GM12878 (cell line): ENCODE results near the gene DDX24. TPM values are rescaled to one million over a fixed set of nuclear protein-coding genes. Genes with fewer than 3 reads are reported as not detected.
A peak's percentile ranks its signal among the peaks of the same experiment; 100 is the strongest.

Experiments
- ATAC-seq: fragments of 200-7000 bp; cut with Tn5 transposase; 3 replicates; pipeline ENCODE4 v1.9.1; 2020; ENCODE audit warnings: mild to moderate bottlenecking, moderate library complexity
- BruUV-seq: library from RNA; stranded (reverse); fragments of 400-500 nt; replicated peaks from 2 replicates; lab custom pipeline; 2021; lab: Mats Ljungman, UMichigan
- CTCF ChIA-PET: fragments of 300-600 bp; sonication (Branson Sonifier 250); formaldehyde crosslinking; extraction: SDS; loops from one replicate; lab custom pipeline; 2021; ENCODE audit warnings: inconsistent platforms; lab: Yijun Ruan, JAX
- POLR2A ChIA-PET: fragments of 350-600 bp; formaldehyde crosslinking; extraction: SDS; loops from one replicate; lab custom pipeline; 2021; ENCODE audit warnings: inconsistent platforms; lab: Charles Lee
- RAD21 ChIA-PET: fragments of 300-600 bp; sonication (Branson Sonifier 250); formaldehyde crosslinking; loops from one replicate; lab custom pipeline; 2023; ENCODE audit warnings: antibody characterized with exemption; ENCODE audit not compliant: unreplicated experiment; lab: Charles Lee
- SMC1A ChIA-PET: fragments of 300-600 bp; sonication (Branson Sonifier 250); formaldehyde crosslinking; loops from one replicate; lab custom pipeline; 2023; ENCODE audit not compliant: unreplicated experiment, uncharacterized antibody; lab: Charles Lee
- DNase-seq: peaks from one replicate; pipeline ENCODE4 v3.0.0-alpha.2; 2011; ENCODE audit warnings: low read depth, low spot score
- FAIRE-seq: peaks from 3 replicates; lab custom pipeline; 2011; peaks lifted over from hg19 to GRCh38; lab: Jason Lieb, UNC
- H2AFZ ChIP-seq: 2 replicates; pipeline ENCODE4 v1.6.0; 2011; ENCODE audit warnings: low read depth, low read length, control low read depth; ENCODE audit not compliant: control insufficient read depth
- H3K27ac ChIP-seq: 2 replicates; pipeline ENCODE4 v1.5.1; 2011; ENCODE audit warnings: control low read depth; ENCODE audit not compliant: control insufficient read depth, insufficient read depth
- H3K27me3 ChIP-seq, 2 experiments: replicated peaks in 1 of 2; 2 replicates each; pipeline versions ENCODE4 v1.6.0 to v1.6.1; 2011; ENCODE audit warnings: low read length in 1 of 2; ENCODE audit not compliant: control insufficient read depth in 2 of 2, insufficient read depth in 2 of 2
- H3K36me3 ChIP-seq, 2 experiments: 2 replicates each; pipeline ENCODE4 v1.5.1; 2011; ENCODE audit warnings: low read length in 1 of 2; ENCODE audit not compliant: control insufficient read depth in 2 of 2, insufficient read depth in 2 of 2
- H3K4me1 ChIP-seq: 2 replicates; pipeline ENCODE4 v1.6.1; 2011; ENCODE audit warnings: mild to moderate bottlenecking, low read length, moderate library complexity, mixed read lengths; ENCODE audit not compliant: control insufficient read depth, insufficient read depth
- H3K4me2 ChIP-seq: 2 replicates; pipeline ENCODE4 v1.6.0; 2011; ENCODE audit warnings: control low read depth; ENCODE audit not compliant: control insufficient read depth, insufficient read depth
- H3K4me3 ChIP-seq: fragments of 200-600 bp; sonication (generic); 2 replicates; pipeline ENCODE4 v1.5.1; 2016
- H3K79me2 ChIP-seq: 2 replicates; pipeline ENCODE4 v1.6.0; 2011; ENCODE audit warnings: low read length; ENCODE audit not compliant: control insufficient read depth, insufficient read depth
- H3K9ac ChIP-seq: 2 replicates; pipeline ENCODE4 v1.8.0; 2011; ENCODE audit warnings: low read length, control low read depth, mixed read lengths; ENCODE audit not compliant: control insufficient read depth, insufficient read depth
- H3K9me3 ChIP-seq: replicated peaks from 3 replicates; pipeline ENCODE4 v1.5.1; 2011; ENCODE audit warnings: mild to moderate bottlenecking, low read length; ENCODE audit not compliant: control insufficient read depth, insufficient read depth
- H4K20me1 ChIP-seq: 2 replicates; pipeline ENCODE4 v1.6.0; 2011; ENCODE audit not compliant: control insufficient read depth, insufficient read depth
- CREB1 ChIP-seq: IDR thresholded peaks from 2 replicates; pipeline ENCODE4 v1.6.1; 2012; ENCODE audit warnings: low read depth, mild to moderate bottlenecking, inconsistent platforms
- KAT2A ChIP-seq: conservative IDR thresholded peaks from 2 replicates; pipeline ENCODE4 v1.6.1; 2011; ENCODE audit warnings: low read depth, low read length; ENCODE audit not compliant: control insufficient read depth
- POLR2A ChIP-seq: IDR thresholded peaks from 2 replicates; pipeline ENCODE4 v1.6.1; 2011; ENCODE audit warnings: low read depth, mild to moderate bottlenecking, low read length
- POLR2AphosphoS5 ChIP-seq: IDR thresholded peaks from 2 replicates; pipeline ENCODE4 v1.6.1; 2011; ENCODE audit warnings: mild to moderate bottlenecking, low read length, inconsistent platforms
- SMAD1 ChIP-seq: fragments of 450-650 bp; IDR thresholded peaks from 2 replicates; pipeline ENCODE4 v1.6.1; 2018; ENCODE audit warnings: mild to moderate bottlenecking, low read depth; ENCODE audit not compliant: partially characterized antibody
- TCF12 ChIP-seq: IDR thresholded peaks from 2 replicates; pipeline ENCODE4 v1.6.1; 2011; ENCODE audit warnings: low read depth, mild to moderate bottlenecking, low read length
- WGBS: methylation state at CpG from one replicate; pipeline ENCODE4 v1.1.6; 2016; ENCODE audit warnings: low lambda C conversion rate; ENCODE audit not compliant: insufficient replicate concordance, insufficient coverage; ENCODE audit errors: missing lambda C conversion rate; 5-methylcytosine and 5-hydroxymethylcytosine counted together
- in situ Hi-C: fragments of 300-500 bp; cut with MboI; formaldehyde crosslinking; loops from 9 replicates; pipeline ENCODE4 v1.14.3; 2018; ENCODE audit warnings: mixed read lengths
- intact Hi-C: fragments of 100-400 bp; cut with micrococcal nuclease; formaldehyde crosslinking; loops from one replicate; pipeline ENCODE4 v1.14.2; 2022; ENCODE audit not compliant: unreplicated experiment
- polyA plus RNA-seq, 11 experiments: library from polyadenylated mRNA; depleted of rRNA in 4 of 11; unstranded in 6 of 11; stranded (reverse) in 5 of 11; fragments of >200 nt; fragmentation: Nextera tagmentation in 4 of 11; fragmentation: Illumina TruSeq in 1 of 11; extraction: Ambion mirVana in 4 of 11; extraction: Trizol in 1 of 11; gene quantifications; 1 replicate in 1 of 11; 2 replicates in 10 of 11; pipeline versions ENCODE4 v1.2.1 to v1.2.3, GENCODE V29; 2011 to 2016; ENCODE audit warnings: inconsistent platforms in 2 of 11, missing spikeins in 2 of 11, low read depth in 1 of 11
- total RNA-seq, 4 experiments: library from RNA; depleted of rRNA in 3 of 4; stranded (reverse); fragments of >200 nt in 3 of 4; fragmentation: Illumina TruSeq in 1 of 4; extraction: Trizol in 1 of 4; gene quantifications; 2 replicates each; pipeline versions ENCODE4 v1.2.1 to v1.2.3, GENCODE V29; 2013 to 2021
- TF ChIP-seq, protein P1 (sequence below): fragments of 450-650 bp; IDR thresholded peaks from 2 replicates; pipeline ENCODE4 v1.6.1; 2017; ENCODE audit warnings: mild to moderate bottlenecking, moderate library complexity

DDX24 gene
- total and polyA plus RNA-seq, 10 of the 15 experiments (the other 5 are each of a cell fraction or from before 2014, with no cell fraction given), result 137 to 266 (median 184) TPM

DNA sequence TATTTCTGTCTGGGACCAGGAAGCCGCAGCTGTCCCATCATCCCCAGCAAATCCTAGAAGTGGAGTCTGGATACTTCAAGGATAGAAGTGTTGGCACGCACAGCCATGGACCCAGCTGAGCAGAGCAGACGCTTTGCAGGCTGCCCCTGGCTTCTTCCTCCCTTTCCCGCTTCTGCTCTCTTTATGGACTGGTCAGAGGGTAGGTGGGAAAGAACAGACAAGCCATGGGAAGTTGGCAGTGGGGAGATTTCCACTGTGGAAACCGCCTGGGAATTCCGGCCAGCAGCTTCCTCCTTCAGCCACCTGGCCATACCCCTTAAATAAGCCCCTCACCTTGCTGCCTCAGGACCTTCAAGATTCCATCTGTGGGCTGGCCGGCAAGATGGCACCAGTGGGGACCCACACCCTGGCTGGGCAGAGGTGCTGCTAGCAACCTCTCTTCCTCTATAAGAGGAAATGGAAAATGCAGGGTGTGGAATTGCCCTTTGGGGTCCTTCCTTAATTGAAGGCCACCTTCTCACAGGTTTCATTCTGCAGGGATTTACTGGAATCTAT lies 34.2 kb downstream of the DDX24 start:
- H3K79me2 ChIP-seq, result no peaks in the 10 kb centered on the region
- intact Hi-C loops (no loop called here), in situ Hi-C loops (no loop called here)
- no peak for DNase-seq
- POLR2A ChIA-PET, result no interaction called here
- no peaks in the 10 kb centered on the region for H3K27me3 ChIP-seq
- 82% methylated on average over 7 of the region's 7 CpGs for WGBS
- H3K36me3 ChIP-seq, result peaks cover 23 to 28% of the 10 kb centered on the region in 2 experiments
- H3K9ac ChIP-seq, result no peak overlapping the region
- SMC1A ChIA-PET, result interaction anchor here (0.6 to 1.4 kb wide), 2 partner anchors 10 to 37 kb away, joined by 3 to 4 read pairs; no protein-coding TSS in a partner anchor
- ATAC-seq, result no peak
- no peaks in the 10 kb centered on the region for H3K4me1 ChIP-seq
- no peak overlapping the region for H3K4me3 ChIP-seq
- H3K4me2 ChIP-seq, result no peak overlapping the region
- no peaks in the 10 kb centered on the region for H4K20me1 ChIP-seq
- TF ChIP-seq POLR2AphosphoS5 (peak; percentile 37; the same call in 1 of the 2 replicates), SMAD1 (no peak)
- H3K9me3 ChIP-seq, result no peaks in the 10 kb centered on the region
- no peak overlapping the region for H2AFZ ChIP-seq
- CTCF ChIA-PET, result interaction anchor here (1.3 to 2.9 kb wide), 2 partner anchors 10 to 90 kb away, joined by 4 to 12 read pairs; no protein-coding TSS in a partner anchor
- no peak for FAIRE-seq
- BruUV-seq, result no TSS peak
- RAD21 ChIA-PET, result no interaction called here
- no peak overlapping the region for H3K27ac ChIP-seq

DNA sequence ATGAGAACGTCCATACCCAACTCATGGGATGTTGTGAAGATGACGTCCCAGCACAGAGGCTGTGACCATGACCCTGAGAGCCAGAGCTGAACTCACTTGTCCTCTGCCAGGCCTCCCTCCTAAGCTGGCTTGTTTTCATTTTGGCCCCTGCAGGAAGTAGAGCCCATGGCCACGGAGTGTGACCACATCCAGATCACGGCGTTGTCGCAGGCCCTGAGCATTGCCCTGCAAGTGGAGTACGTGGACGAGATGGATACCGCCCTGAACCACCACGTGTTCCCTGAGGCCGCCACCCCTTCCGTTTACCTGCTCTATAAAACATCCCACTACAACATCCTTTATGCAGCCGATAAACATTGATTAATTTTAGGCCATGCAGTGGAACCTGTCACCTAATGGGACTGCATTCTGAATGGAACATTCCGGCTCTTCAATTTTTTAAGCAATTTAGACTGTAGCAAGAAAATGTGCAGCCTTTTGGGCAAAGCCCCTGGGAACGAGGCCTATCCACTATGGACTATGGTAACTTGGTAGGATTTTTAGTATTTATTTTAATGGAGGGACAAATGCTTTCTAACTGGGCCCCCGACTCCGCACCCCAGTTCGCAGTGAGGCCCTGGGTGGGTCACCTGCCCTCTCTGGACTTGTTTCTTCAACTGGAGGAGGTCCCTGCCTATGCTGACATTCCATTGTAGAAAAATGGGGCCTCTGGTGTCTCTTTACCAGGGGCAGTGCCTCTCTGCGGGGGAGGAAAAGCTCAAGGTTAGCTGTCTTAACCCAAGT lies 35.2 kb downstream of the DDX24 start:
- ChIA-PET SMC1A (interaction anchor here (1.4 kb wide), 1 partner anchor 11 kb away, joined by 4 read pairs; no protein-coding TSS in a partner anchor), POLR2A (no interaction called here), CTCF (interaction anchor here (1.0 to 1.7 kb wide), 3 partner anchors 9 to 86 kb away, joined by 3 to 4 read pairs (median 3); no protein-coding TSS in a partner anchor), RAD21 (interaction anchor here (0.7 to 2.6 kb wide), 2 partner anchors 35 to 91 kb away, joined by 3 to 6 read pairs; no protein-coding TSS in a partner anchor)
- Histone ChIP-seq H3K79me2 (no peaks in the 10 kb centered on the region), H3K9me3 (no peaks in the 10 kb centered on the region), H3K27me3 (no peaks in the 10 kb centered on the region), H3K9ac (no peak overlapping the region), H3K27ac (no peak overlapping the region), H3K36me3 (peaks cover 18 to 22% of the 10 kb centered on the region in 2 experiments; a peak in 3 of 4 replicates), H3K4me1 (no peaks in the 10 kb centered on the region), H2AFZ (no peak overlapping the region), H4K20me1 (no peaks in the 10 kb centered on the region), H3K4me2 (no peak overlapping the region), H3K4me3 (no peak overlapping the region)
- WGBS, result 93% methylated on average over 19 of the region's 19 CpGs
- TF ChIP-seq, protein P1, sequence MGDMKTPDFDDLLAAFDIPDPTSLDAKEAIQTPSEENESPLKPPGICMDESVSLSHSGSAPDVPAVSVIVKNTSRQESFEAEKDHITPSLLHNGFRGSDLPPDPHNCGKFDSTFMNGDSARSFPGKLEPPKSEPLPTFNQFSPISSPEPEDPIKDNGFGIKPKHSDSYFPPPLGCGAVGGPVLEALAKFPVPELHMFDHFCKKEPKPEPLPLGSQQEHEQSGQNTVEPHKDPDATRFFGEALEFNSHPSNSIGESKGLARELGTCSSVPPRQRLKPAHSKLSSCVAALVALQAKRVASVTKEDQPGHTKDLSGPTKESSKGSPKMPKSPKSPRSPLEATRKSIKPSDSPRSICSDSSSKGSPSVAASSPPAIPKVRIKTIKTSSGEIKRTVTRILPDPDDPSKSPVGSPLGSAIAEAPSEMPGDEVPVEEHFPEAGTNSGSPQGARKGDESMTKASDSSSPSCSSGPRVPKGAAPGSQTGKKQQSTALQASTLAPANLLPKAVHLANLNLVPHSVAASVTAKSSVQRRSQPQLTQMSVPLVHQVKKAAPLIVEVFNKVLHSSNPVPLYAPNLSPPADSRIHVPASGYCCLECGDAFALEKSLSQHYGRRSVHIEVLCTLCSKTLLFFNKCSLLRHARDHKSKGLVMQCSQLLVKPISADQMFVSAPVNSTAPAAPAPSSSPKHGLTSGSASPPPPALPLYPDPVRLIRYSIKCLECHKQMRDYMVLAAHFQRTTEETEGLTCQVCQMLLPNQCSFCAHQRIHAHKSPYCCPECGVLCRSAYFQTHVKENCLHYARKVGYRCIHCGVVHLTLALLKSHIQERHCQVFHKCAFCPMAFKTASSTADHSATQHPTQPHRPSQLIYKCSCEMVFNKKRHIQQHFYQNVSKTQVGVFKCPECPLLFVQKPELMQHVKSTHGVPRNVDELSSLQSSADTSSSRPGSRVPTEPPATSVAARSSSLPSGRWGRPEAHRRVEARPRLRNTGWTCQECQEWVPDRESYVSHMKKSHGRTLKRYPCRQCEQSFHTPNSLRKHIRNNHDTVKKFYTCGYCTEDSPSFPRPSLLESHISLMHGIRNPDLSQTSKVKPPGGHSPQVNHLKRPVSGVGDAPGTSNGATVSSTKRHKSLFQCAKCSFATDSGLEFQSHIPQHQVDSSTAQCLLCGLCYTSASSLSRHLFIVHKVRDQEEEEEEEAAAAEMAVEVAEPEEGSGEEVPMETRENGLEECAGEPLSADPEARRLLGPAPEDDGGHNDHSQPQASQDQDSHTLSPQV, result no peak
- TF ChIP-seq CREB1 (no peak), POLR2A (0 out of 2 replicates have a peak, but pooled peaks have one; percentile 33), KAT2A (no peak), TCF12 (no peak)
- FAIRE-seq, result no peak
- BruUV-seq, result no TSS peak
- intact Hi-C loops, result no loop called here
- no peak for DNase-seq
- in situ Hi-C loops, result no loop called here
- ATAC-seq, result no peak
